Tibial nerve (tissue), 4 donors: ENCODE data around the gene MAN1A2.

Experiments used
- EP300 ChIP-seq, 2 donors: sonication (generic); formaldehyde crosslinking; IDR thresholded peaks; one replicate each; pipeline ENCODE4 v1.6.1; 2017; ENCODE audit warnings: antibody characterized with exemption in 2 of 2, mild to moderate bottlenecking in 1 of 2
- POLR2A ChIP-seq, 2 donors: fragments of 450-650 bp; IDR thresholded peaks; one replicate each; pipeline ENCODE4 v1.6.1; 2017; ENCODE audit warnings: antibody characterized with exemption in 2 of 2, mild to moderate bottlenecking in 2 of 2, moderate library complexity in 2 of 2
- TF ChIP-seq, protein P1 (sequence below), 5 experiments: fragments of 200-600 bp in 3 of 5; fragments of 450-650 bp in 2 of 5; sonication (generic) in 3 of 5; IDR thresholded peaks; one replicate each; pipeline ENCODE4 v1.5.1; 2016 to 2019; ENCODE audit warnings: antibody characterized with exemption in 5 of 5, mild to moderate bottlenecking in 3 of 5, moderate library complexity in 2 of 5

DNA sequence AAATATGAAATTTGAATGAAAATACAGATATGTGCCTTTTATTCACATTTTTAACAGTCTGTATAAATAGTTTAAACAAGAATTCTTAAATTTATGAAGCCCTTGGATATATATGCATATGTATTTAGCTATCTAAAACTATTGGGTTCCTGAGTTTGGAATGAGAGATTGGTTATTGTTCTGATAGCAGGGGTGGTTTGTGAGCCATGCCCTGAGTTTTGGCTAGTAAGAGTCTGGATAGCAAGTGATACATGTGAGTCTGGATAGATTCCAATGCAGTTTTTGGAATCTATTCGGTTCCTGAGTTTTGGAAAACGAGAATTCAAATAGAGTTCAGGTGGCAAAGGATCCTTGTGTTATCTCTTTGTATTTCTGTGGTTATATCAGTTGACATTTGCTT, 2.8 kb downstream of the MAN1A2 start:
- TF ChIP-seq, protein P1, sequence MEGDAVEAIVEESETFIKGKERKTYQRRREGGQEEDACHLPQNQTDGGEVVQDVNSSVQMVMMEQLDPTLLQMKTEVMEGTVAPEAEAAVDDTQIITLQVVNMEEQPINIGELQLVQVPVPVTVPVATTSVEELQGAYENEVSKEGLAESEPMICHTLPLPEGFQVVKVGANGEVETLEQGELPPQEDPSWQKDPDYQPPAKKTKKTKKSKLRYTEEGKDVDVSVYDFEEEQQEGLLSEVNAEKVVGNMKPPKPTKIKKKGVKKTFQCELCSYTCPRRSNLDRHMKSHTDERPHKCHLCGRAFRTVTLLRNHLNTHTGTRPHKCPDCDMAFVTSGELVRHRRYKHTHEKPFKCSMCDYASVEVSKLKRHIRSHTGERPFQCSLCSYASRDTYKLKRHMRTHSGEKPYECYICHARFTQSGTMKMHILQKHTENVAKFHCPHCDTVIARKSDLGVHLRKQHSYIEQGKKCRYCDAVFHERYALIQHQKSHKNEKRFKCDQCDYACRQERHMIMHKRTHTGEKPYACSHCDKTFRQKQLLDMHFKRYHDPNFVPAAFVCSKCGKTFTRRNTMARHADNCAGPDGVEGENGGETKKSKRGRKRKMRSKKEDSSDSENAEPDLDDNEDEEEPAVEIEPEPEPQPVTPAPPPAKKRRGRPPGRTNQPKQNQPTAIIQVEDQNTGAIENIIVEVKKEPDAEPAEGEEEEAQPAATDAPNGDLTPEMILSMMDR (IDR thresholded peaks at IDR 0.05) = no peak
- no peak for TF ChIP-seq POLR2A (IDR thresholded peaks at IDR 0.05)
- no peak for TF ChIP-seq EP300 (IDR thresholded peaks at IDR 0.05)
